ENCODE data around the gene CSMD2.

The CSMD2 gene

GRCh38 chr1:33946836-33947235 lies 218.2 kb downstream of the CSMD2 start:
- H3K27ac ChIP-seq (ENCODE audit: low read depth, low read length), result no peak overlapping the region
- H4K20me1 ChIP-seq (ENCODE audit: low read depth, low read length), result no peaks in the 10 kb centered on the region
- H3K79me2 ChIP-seq (ENCODE audit: insufficient read depth, low read length), result no peaks in the 10 kb centered on the region
- TF ChIP-seq EZH2phosphoT487 (conservative IDR thresholded peaks at IDR 0.05; ENCODE audit: low read length), result no peak
- TF ChIP-seq, protein P1, sequence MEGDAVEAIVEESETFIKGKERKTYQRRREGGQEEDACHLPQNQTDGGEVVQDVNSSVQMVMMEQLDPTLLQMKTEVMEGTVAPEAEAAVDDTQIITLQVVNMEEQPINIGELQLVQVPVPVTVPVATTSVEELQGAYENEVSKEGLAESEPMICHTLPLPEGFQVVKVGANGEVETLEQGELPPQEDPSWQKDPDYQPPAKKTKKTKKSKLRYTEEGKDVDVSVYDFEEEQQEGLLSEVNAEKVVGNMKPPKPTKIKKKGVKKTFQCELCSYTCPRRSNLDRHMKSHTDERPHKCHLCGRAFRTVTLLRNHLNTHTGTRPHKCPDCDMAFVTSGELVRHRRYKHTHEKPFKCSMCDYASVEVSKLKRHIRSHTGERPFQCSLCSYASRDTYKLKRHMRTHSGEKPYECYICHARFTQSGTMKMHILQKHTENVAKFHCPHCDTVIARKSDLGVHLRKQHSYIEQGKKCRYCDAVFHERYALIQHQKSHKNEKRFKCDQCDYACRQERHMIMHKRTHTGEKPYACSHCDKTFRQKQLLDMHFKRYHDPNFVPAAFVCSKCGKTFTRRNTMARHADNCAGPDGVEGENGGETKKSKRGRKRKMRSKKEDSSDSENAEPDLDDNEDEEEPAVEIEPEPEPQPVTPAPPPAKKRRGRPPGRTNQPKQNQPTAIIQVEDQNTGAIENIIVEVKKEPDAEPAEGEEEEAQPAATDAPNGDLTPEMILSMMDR (IDR thresholded peaks at IDR 0.05; ENCODE audit: insufficient read depth, low read length, poor library complexity, severe bottlenecking), result no peak
- H3K4me2 ChIP-seq (ENCODE audit: low read depth, low read length, poor library complexity, severe bottlenecking), result no peak overlapping the region
- no peak overlapping the region for H2AFZ ChIP-seq (ENCODE audit: low read depth, low read length, severe bottlenecking)
- no peaks in the 10 kb centered on the region for H3K36me3 ChIP-seq (ENCODE audit: low read length)
- no peak overlapping the region for H3K9ac ChIP-seq (ENCODE audit: low read length)
- no peaks in the 10 kb centered on the region for H3K9me3 ChIP-seq (ENCODE audit: insufficient read depth, low read length)
- no peak overlapping the region for H3K4me3 ChIP-seq (ENCODE audit: insufficient read depth, low read length, poor library complexity, severe bottlenecking)
- H3K9me2 ChIP-seq (replicated peaks; ENCODE audit: insufficient read depth, low read length), result no peaks in the 10 kb centered on the region
- H3K27me3 ChIP-seq (ENCODE audit: low read length), result no peaks in the 10 kb centered on the region
- H3F3A ChIP-seq (ENCODE audit: insufficient read depth), result no peaks in the 10 kb centered on the region

- Histone ChIP-seq H3F3A (ENCODE audit: insufficient read depth) (no peaks in the 10 kb centered on the region), H2AFZ (ENCODE audit: low read depth, low read length, severe bottlenecking) (no peak overlapping the region), H3K36me3 (ENCODE audit: low read length) (no peaks in the 10 kb centered on the region), H3K27me3 (ENCODE audit: low read length) (no peaks in the 10 kb centered on the region), H3K9ac (ENCODE audit: low read length) (no peak overlapping the region), H3K79me2 (ENCODE audit: insufficient read depth, low read length) (no peaks in the 10 kb centered on the region), H3K4me3 (ENCODE audit: insufficient read depth, low read length, poor library complexity, severe bottlenecking) (no peak overlapping the region), H3K9me2 (replicated peaks; ENCODE audit: insufficient read depth, low read length) (no peaks in the 10 kb centered on the region), H3K9me3 (ENCODE audit: insufficient read depth, low read length) (no peaks in the 10 kb centered on the region), H4K20me1 (ENCODE audit: low read depth, low read length) (no peaks in the 10 kb centered on the region), H3K27ac (ENCODE audit: low read depth, low read length) (no peak overlapping the region), H3K4me2 (ENCODE audit: low read depth, low read length, poor library complexity, severe bottlenecking) (no peak overlapping the region)
- TF ChIP-seq, protein P1 (IDR thresholded peaks at IDR 0.05; ENCODE audit: insufficient read depth, low read length, poor library complexity, severe bottlenecking), result no peak
- no peak for TF ChIP-seq EZH2phosphoT487 (conservative IDR thresholded peaks at IDR 0.05; ENCODE audit: low read length)
Measured at GRCh38 chr1:33944846-33945245, 220.2 kb downstream of the CSMD2 start.

DNA sequence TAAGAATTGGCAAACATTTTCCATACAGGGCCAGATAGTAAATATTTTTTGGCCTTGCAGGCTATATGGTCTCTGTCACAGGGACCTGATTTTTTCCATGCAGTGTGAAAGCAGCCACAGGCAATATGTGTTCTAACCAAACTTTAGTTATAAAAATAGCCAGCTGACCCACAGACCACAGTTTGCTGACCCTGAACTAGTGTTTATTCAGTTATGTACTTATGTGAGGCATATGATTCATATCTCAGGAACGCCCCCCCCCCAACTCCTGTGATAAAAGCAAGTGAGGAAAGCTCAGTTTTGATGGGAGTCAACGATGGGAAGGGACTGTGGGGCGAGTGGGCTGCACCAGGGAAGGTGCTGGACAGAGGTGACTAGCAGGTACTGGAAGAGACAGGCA lies 221.1 kb downstream of the CSMD2 start:
- H2AFZ ChIP-seq (ENCODE audit: low read depth, low read length, severe bottlenecking), result no peak overlapping the region
- no peaks in the 10 kb centered on the region for H3K79me2 ChIP-seq (ENCODE audit: insufficient read depth, low read length)
- TF ChIP-seq EZH2phosphoT487 (conservative IDR thresholded peaks at IDR 0.05; ENCODE audit: low read length), result no peak
- TF ChIP-seq, protein P1 (IDR thresholded peaks at IDR 0.05; ENCODE audit: insufficient read depth, low read length, poor library complexity, severe bottlenecking), result no peak
- no peaks in the 10 kb centered on the region for H3K9me2 ChIP-seq (replicated peaks; ENCODE audit: insufficient read depth, low read length)
- H4K20me1 ChIP-seq (ENCODE audit: low read depth, low read length), result no peaks in the 10 kb centered on the region
- no peak overlapping the region for H3K4me3 ChIP-seq (ENCODE audit: insufficient read depth, low read length, poor library complexity, severe bottlenecking)
- H3K27me3 ChIP-seq (ENCODE audit: low read length), result no peaks in the 10 kb centered on the region
- no peak overlapping the region for H3K4me2 ChIP-seq (ENCODE audit: low read depth, low read length, poor library complexity, severe bottlenecking)
- no peak overlapping the region for H3K27ac ChIP-seq (ENCODE audit: low read depth, low read length)
- H3F3A ChIP-seq (ENCODE audit: insufficient read depth), result no peaks in the 10 kb centered on the region
- no peak overlapping the region for H3K9ac ChIP-seq (ENCODE audit: low read length)
- 0 out of 2 replicates have a peak, but pooled peaks cover 2% of the 10 kb centered on the region for H3K9me3 ChIP-seq (ENCODE audit: insufficient read depth, low read length)
- H3K36me3 ChIP-seq (ENCODE audit: low read length), result no peaks in the 10 kb centered on the region
